DOHH2 (cell line): ENCODE results near the gene ACTN1.

ENCODE experiments used
- H3F3A ChIP-seq: fragments of 200-600 bp; sonication (generic), shearing (Covaris generic); 2 replicates; pipeline ENCODE4 v1.6.0; 2016; ENCODE audit warnings: antibody characterized with exemption, mild to moderate bottlenecking; ENCODE audit not compliant: control insufficient read depth, insufficient read depth
- H3K27ac ChIP-seq: fragments of 200-600 bp; sonication (generic); 2 replicates; pipeline ENCODE4 v1.5.1; 2014; ENCODE audit warnings: low read depth, mild to moderate bottlenecking, low read length, moderate library complexity
- H3K27me3 ChIP-seq: fragments of 200-600 bp; sonication (generic); 2 replicates; pipeline ENCODE4 v1.6.1; 2014; ENCODE audit warnings: mild to moderate bottlenecking, low read length, mixed read lengths; ENCODE audit not compliant: control insufficient read depth
- H3K36me3 ChIP-seq: fragments of 200-600 bp; sonication (generic); 2 replicates; pipeline ENCODE4 v1.6.1; 2014; ENCODE audit warnings: mild to moderate bottlenecking, low read length, moderate library complexity, mixed read lengths; ENCODE audit not compliant: control insufficient read depth
- H3K4me1 ChIP-seq: fragments of 200-600 bp; sonication (generic); 2 replicates; pipeline ENCODE4 v1.6.1; 2014; ENCODE audit warnings: mild to moderate bottlenecking, low read length, mixed read lengths; ENCODE audit not compliant: control insufficient read depth
- H3K4me2 ChIP-seq: fragments of 200-600 bp; sonication (generic); 2 replicates; pipeline ENCODE4 v1.6.0; 2014; ENCODE audit warnings: mild to moderate bottlenecking, low read length, moderate library complexity
- H3K4me3 ChIP-seq: fragments of 200-600 bp; sonication (generic); 2 replicates; pipeline ENCODE4 v1.5.1; 2014; ENCODE audit warnings: mild to moderate bottlenecking, low read length, mixed read lengths
- H3K79me2 ChIP-seq: fragments of 200-600 bp; sonication (generic); 2 replicates; pipeline ENCODE4 v1.6.1; 2014; ENCODE audit warnings: mild to moderate bottlenecking, low read length, mixed read lengths; ENCODE audit not compliant: control insufficient read depth
- H3K9me2 ChIP-seq: fragments of 200-600 bp; sonication (generic); replicated peaks from 2 replicates; pipeline ENCODE4 v1.6.1; 2014; ENCODE audit warnings: mild to moderate bottlenecking, low read length, mixed read lengths; ENCODE audit not compliant: control insufficient read depth
- H3K9me3 ChIP-seq: fragments of 200-600 bp; sonication (generic); 2 replicates; pipeline ENCODE4 v1.6.1; 2014; ENCODE audit warnings: antibody characterized with exemption, low read length, mixed read lengths; ENCODE audit not compliant: control insufficient read depth, insufficient read depth
- H4K20me1 ChIP-seq: fragments of 200-600 bp; sonication (generic); 2 replicates; pipeline ENCODE4 v1.6.0; 2014; ENCODE audit warnings: low read depth, mild to moderate bottlenecking, antibody characterized with exemption, low read length, moderate library complexity; ENCODE audit not compliant: control insufficient read depth, insufficient read depth
- EZH2phosphoT487 ChIP-seq: fragments of 200-600 bp; sonication (generic); IDR thresholded peaks from 2 replicates; pipeline ENCODE4 v1.6.1; 2017; ENCODE audit warnings: borderline replicate concordance, mild to moderate bottlenecking, antibody characterized with exemption, low read length, moderate library complexity, mixed read lengths
- TF ChIP-seq, protein P1 (sequence below): fragments of 200-600 bp; sonication (generic); IDR thresholded peaks from one replicate; pipeline ENCODE4 v1.5.1; 2014; ENCODE audit warnings: antibody characterized with exemption, mild to moderate bottlenecking, low read depth, low read length; ENCODE audit not compliant: poor library complexity, severe bottlenecking

The ACTN1 gene

DNA sequence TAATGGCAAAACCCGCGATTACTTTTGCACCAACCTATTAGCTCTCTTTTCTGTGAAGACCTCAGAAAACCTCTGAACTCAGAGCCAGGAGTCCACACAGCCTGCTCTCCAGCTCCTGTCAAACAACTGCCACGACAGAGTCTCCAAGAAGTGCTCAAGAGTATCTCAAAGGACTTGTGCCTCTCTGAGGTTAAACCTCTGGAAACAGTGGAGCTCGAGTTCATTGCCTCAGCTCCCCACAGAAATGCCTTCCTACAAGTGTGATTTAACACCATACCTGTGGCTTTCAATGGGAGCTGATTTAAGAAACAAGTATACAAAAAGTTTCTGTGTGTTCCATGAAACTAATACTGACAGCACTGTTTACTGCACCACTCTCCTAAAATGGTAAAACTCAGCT lies 20.1 kb downstream of the ACTN1 start:
- TF ChIP-seq EZH2phosphoT487 = no peak
- TF ChIP-seq, protein P1, sequence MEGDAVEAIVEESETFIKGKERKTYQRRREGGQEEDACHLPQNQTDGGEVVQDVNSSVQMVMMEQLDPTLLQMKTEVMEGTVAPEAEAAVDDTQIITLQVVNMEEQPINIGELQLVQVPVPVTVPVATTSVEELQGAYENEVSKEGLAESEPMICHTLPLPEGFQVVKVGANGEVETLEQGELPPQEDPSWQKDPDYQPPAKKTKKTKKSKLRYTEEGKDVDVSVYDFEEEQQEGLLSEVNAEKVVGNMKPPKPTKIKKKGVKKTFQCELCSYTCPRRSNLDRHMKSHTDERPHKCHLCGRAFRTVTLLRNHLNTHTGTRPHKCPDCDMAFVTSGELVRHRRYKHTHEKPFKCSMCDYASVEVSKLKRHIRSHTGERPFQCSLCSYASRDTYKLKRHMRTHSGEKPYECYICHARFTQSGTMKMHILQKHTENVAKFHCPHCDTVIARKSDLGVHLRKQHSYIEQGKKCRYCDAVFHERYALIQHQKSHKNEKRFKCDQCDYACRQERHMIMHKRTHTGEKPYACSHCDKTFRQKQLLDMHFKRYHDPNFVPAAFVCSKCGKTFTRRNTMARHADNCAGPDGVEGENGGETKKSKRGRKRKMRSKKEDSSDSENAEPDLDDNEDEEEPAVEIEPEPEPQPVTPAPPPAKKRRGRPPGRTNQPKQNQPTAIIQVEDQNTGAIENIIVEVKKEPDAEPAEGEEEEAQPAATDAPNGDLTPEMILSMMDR = no peak
- Histone ChIP-seq H3K9me3 (no peaks in the 10 kb centered on the region), H3K9me2 (no peaks in the 10 kb centered on the region), H3K27ac (no peak overlapping the region), H4K20me1 (no peaks in the 10 kb centered on the region), H3K27me3 (peaks cover 30% of the 10 kb centered on the region), H3K4me3 (no peak overlapping the region), H3K4me2 (no peak overlapping the region), H3K36me3 (no peaks in the 10 kb centered on the region), H3F3A (no peaks in the 10 kb centered on the region), H3K79me2 (no peaks in the 10 kb centered on the region), H3K4me1 (no peaks in the 10 kb centered on the region)

GRCh38 chr14:68958553-68958952 lies 20.5 kb downstream of the ACTN1 start:
- Histone ChIP-seq H4K20me1 (no peaks in the 10 kb centered on the region), H3K4me3 (no peak overlapping the region), H3K4me2 (no peak overlapping the region), H3K9me3 (no peaks in the 10 kb centered on the region), H3K36me3 (no peaks in the 10 kb centered on the region), H3K79me2 (no peaks in the 10 kb centered on the region), H3F3A (no peaks in the 10 kb centered on the region), H3K27me3 (peaks cover 30% of the 10 kb centered on the region), H3K4me1 (no peaks in the 10 kb centered on the region), H3K27ac (no peak overlapping the region), H3K9me2 (no peaks in the 10 kb centered on the region)
- TF ChIP-seq EZH2phosphoT487 = no peak
- TF ChIP-seq, protein P1 = no peak

GRCh38 chr14:68957775-68958174 lies 21.3 kb downstream of the ACTN1 start:
- Histone ChIP-seq H3K79me2 (no peaks in the 10 kb centered on the region), H4K20me1 (no peaks in the 10 kb centered on the region), H3K9me3 (no peaks in the 10 kb centered on the region), H3K27ac (no peak overlapping the region), H3K4me2 (no peak overlapping the region), H3K4me3 (no peak overlapping the region), H3F3A (no peaks in the 10 kb centered on the region), H3K4me1 (no peaks in the 10 kb centered on the region), H3K9me2 (no peaks in the 10 kb centered on the region), H3K36me3 (no peaks in the 10 kb centered on the region), H3K27me3 (peaks cover 30% of the 10 kb centered on the region)
- no peak for TF ChIP-seq EZH2phosphoT487
- TF ChIP-seq, protein P1 = no peak

- Histone ChIP-seq H3K9me2 (no peaks in the 10 kb centered on the region), H3K27me3 (peaks cover 30% of the 10 kb centered on the region), H3K4me1 (no peaks in the 10 kb centered on the region), H3K9me3 (no peaks in the 10 kb centered on the region), H3F3A (no peaks in the 10 kb centered on the region), H3K4me3 (no peak overlapping the region), H3K27ac (no peak overlapping the region), H3K79me2 (no peaks in the 10 kb centered on the region), H4K20me1 (no peaks in the 10 kb centered on the region), H3K36me3 (no peaks in the 10 kb centered on the region), H3K4me2 (no peak overlapping the region)
- TF ChIP-seq, protein P1 = no peak
- no peak for TF ChIP-seq EZH2phosphoT487
Measured at GRCh38 chr14:68956724-68957123, 22.4 kb downstream of the ACTN1 start.
